ENCODE results near the gene ZDHHC4. TPM values are rescaled to one million over a fixed set of nuclear protein-coding genes. Genes with fewer than 3 reads are reported as not detected.
A peak's percentile ranks its signal among the peaks of the same experiment; 100 is the strongest.
"Not testable (repeated sequence)": the region's sequence is repeated elsewhere in the genome, so short reads cannot be mapped to it uniquely, and the experiment has no call there.

ZDHHC4 gene
- total RNA-seq, 4 donors from 2014 or later = 9.4 to 29.4 (median 23.0) TPM

- peaks cover 4 to 15% (median 7%) of the 10 kb centered on the region in 3 donors for H3K36me3 ChIP-seq
- no peaks in the 10 kb centered on the region for H3K27me3 ChIP-seq
- H3K4me3 ChIP-seq = peak overlapping the region in 3 of 4 donors; percentile 72 to 76 (median 76)
- no peak for DNase-seq
- 68 to 85% methylated on average over 2 to 4 of the region's 14 CpGs for WGBS, 2 donors
- intact Hi-C loops (cut with DNase I) = no loop called here
- no peaks in the 10 kb centered on the region for H3K9me3 ChIP-seq
- H3K27ac ChIP-seq = peak overlapping the region in 1 of 4 donors; percentile 95
- H3K4me1 ChIP-seq = peaks cover 0 to 19% (median 10%) of the 10 kb centered on the region in 3 donors
- TF ChIP-seq, protein P1, sequence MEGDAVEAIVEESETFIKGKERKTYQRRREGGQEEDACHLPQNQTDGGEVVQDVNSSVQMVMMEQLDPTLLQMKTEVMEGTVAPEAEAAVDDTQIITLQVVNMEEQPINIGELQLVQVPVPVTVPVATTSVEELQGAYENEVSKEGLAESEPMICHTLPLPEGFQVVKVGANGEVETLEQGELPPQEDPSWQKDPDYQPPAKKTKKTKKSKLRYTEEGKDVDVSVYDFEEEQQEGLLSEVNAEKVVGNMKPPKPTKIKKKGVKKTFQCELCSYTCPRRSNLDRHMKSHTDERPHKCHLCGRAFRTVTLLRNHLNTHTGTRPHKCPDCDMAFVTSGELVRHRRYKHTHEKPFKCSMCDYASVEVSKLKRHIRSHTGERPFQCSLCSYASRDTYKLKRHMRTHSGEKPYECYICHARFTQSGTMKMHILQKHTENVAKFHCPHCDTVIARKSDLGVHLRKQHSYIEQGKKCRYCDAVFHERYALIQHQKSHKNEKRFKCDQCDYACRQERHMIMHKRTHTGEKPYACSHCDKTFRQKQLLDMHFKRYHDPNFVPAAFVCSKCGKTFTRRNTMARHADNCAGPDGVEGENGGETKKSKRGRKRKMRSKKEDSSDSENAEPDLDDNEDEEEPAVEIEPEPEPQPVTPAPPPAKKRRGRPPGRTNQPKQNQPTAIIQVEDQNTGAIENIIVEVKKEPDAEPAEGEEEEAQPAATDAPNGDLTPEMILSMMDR (IDR thresholded peaks at IDR 0.05) = no peak
- TF ChIP-seq POLR2A (IDR thresholded peaks at IDR 0.05) = no peak
These were observed 1.0 kb upstream of the ZDHHC4 start for GRCh38 chr7:6576024-6576866.

DNA sequence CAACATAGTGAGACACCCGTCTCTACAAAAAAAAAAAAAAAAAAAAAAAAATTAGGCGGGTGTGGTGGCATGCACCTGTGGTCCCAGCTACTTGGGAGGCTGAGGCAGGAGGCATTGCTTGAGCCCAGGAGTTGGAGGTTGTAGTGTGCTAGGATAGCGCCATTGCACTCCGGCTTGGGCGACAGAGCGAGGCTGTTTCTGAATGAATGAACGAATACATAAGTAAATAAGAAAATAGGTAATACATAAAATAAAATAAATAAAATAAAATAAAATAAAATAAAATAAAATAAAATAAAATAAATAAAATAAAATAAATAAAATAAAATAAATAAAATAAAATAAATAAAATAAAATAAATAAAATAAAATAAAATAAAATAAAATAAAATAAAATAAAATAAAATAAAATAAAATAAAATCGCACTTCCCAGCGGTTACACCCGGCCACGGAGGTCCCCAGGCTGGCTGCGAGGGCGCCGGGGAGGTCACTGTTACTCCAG lies 336 bp upstream of the ZDHHC4 start:
- H3K27me3 ChIP-seq; DNase-seq; intact Hi-C loops (cut with DNase I); H3K9me3 ChIP-seq: not testable (repeated sequence)
- WGBS, 2 donors = 4 to 16% methylated on average over 12 to 14 of the region's 14 CpGs
- peaks cover 4 to 22% (median 7%) of the 10 kb centered on the region in 3 donors for H3K36me3 ChIP-seq
- H3K4me3 ChIP-seq = peak overlapping the region; percentile 72 to 76 (median 76)
- peaks cover 0 to 19% (median 10%) of the 10 kb centered on the region in 3 donors for H3K4me1 ChIP-seq
- H3K27ac ChIP-seq = peak overlapping the region; percentile 91 to 95 (median 92)

- Histone ChIP-seq H3K27ac (peak overlapping the region in 3 of 4 donors; percentile 92 to 95 (median 92)), H3K27me3 (no peaks in the 10 kb centered on the region), H3K9me3 (no peaks in the 10 kb centered on the region), H3K4me3 (peak overlapping the region in 2 of 4 donors; percentile 76), H3K36me3 (peaks cover 7 to 36% (median 18%) of the 10 kb centered on the region in 3 donors), H3K4me1 (peaks cover 0 to 19% (median 10%) of the 10 kb centered on the region in 3 donors)
- intact Hi-C loops (cut with DNase I) = no loop called here
- TF ChIP-seq, protein P1 (IDR thresholded peaks at IDR 0.05) = no peak
- TF ChIP-seq POLR2A (IDR thresholded peaks at IDR 0.05) = no peak
- DNase-seq = no peak
- 86 to 90% methylated on average over 16 to 18 of the region's 18 CpGs for WGBS, 2 donors
These were observed 1.1 kb downstream of the ZDHHC4 start for GRCh38 chr7:6578114-6579084.

GRCh38 chr7:6579446-6579845 lies 2.2 kb downstream of the ZDHHC4 start:
- Histone ChIP-seq H3K4me3 (no peak overlapping the region), H3K36me3 (peaks cover 7 to 46% (median 18%) of the 10 kb centered on the region in 3 donors), H3K27me3 (no peaks in the 10 kb centered on the region), H3K9me3 (no peaks in the 10 kb centered on the region), H3K27ac (no peak overlapping the region), H3K4me1 (peaks cover 0 to 19% (median 10%) of the 10 kb centered on the region in 3 donors)
- DNase-seq = no peak
- intact Hi-C loops (cut with DNase I) = no loop called here
- 50% methylated on average over 3 to 4 of the region's 4 CpGs for WGBS, 2 donors
- TF ChIP-seq POLR2A (IDR thresholded peaks at IDR 0.05) = no peak
- TF ChIP-seq, protein P1 (IDR thresholded peaks at IDR 0.05) = peak in 1 of 6 experiments; percentile 35

GRCh38 chr7:6585746-6586432 lies 8.6 kb downstream of the ZDHHC4 start:
- Histone ChIP-seq H3K4me1 (peaks cover 7 to 13% (median 9%) of the 10 kb centered on the region in 3 donors), H3K36me3 (peaks cover 2 to 80% (median 23%) of the 10 kb centered on the region in 3 donors)
- H3K27me3 ChIP-seq; intact Hi-C loops (cut with DNase I); DNase-seq; H3K27ac ChIP-seq; H3K4me3 ChIP-seq; H3K9me3 ChIP-seq: not testable (repeated sequence)
- WGBS, 2 donors = 95 to 99% methylated on average over 8 of the region's 8 CpGs
